Keratinocyte (primary cell): ENCODE measurements around the gene RTKN2. TPM values are rescaled to one million over a fixed set of nuclear protein-coding genes. Genes with fewer than 3 reads are reported as not detected.
A peak's percentile ranks its signal among the peaks of the same experiment; 100 is the strongest.

Source experiments
- DNase-seq: peaks from one replicate; pipeline ENCODE4 v3.0.0-alpha.2; 2011; ENCODE audit warnings: low read depth, missing footprints, low spot score
- FAIRE-seq: peaks from 2 replicates; lab custom pipeline; 2011; peaks lifted over from hg19 to GRCh38; lab: Jason Lieb, UNC
- H2AFZ ChIP-seq: 2 replicates; pipeline ENCODE4 v1.6.0; 2012; ENCODE audit warnings: low read length, control low read depth, inconsistent platforms; ENCODE audit not compliant: control insufficient read depth
- H3K27ac ChIP-seq: 2 replicates; pipeline ENCODE4 v1.5.1; 2011; ENCODE audit warnings: low read length; ENCODE audit not compliant: control insufficient read depth, insufficient read depth
- H3K27me3 ChIP-seq: 3 replicates; pipeline ENCODE4 v1.6.0; 2011; ENCODE audit warnings: low read length; ENCODE audit not compliant: control insufficient read depth, insufficient read depth; ENCODE audit errors: extremely low read depth
- H3K36me3 ChIP-seq, 2 experiments: 2 replicates in 1 of 2; 3 replicates in 1 of 2; pipeline ENCODE4 v1.5.1; 2011; ENCODE audit warnings: low read length in 2 of 2, mild to moderate bottlenecking in 1 of 2; ENCODE audit not compliant: control insufficient read depth in 2 of 2, insufficient read depth in 2 of 2; ENCODE audit errors: extremely low read depth in 1 of 2
- H3K4me1 ChIP-seq: 3 replicates; pipeline ENCODE4 v1.5.1; 2011; ENCODE audit warnings: low read length; ENCODE audit not compliant: control insufficient read depth, insufficient read depth; ENCODE audit errors: extremely low read depth
- H3K4me2 ChIP-seq: 3 replicates; pipeline ENCODE4 v1.6.0; 2011; ENCODE audit warnings: low read depth, low read length; ENCODE audit not compliant: control insufficient read depth, insufficient read depth; ENCODE audit errors: extremely low read depth
- H3K4me3 ChIP-seq, 3 experiments: fragments of 200-600 bp in 1 of 3; sonication (generic) in 1 of 3; 2 replicates in 2 of 3; 3 replicates in 1 of 3; pipeline ENCODE4 v1.5.1; 2011 to 2016; ENCODE audit warnings: low read length in 3 of 3, mild to moderate bottlenecking in 3 of 3, control low read depth in 2 of 3, inconsistent platforms in 1 of 3, low read depth in 1 of 3, mixed read lengths in 1 of 3, mixed run types in 1 of 3, moderate library complexity in 1 of 3; ENCODE audit not compliant: control insufficient read depth in 2 of 3, insufficient read depth in 2 of 3; ENCODE audit errors: extremely low read depth in 1 of 3
- H3K79me2 ChIP-seq: 2 replicates; pipeline ENCODE4 v1.6.0; 2012; ENCODE audit warnings: low read length; ENCODE audit not compliant: control insufficient read depth, insufficient read depth
- H3K9ac ChIP-seq: 3 replicates; pipeline ENCODE4 v1.6.0; 2011; ENCODE audit warnings: low read length; ENCODE audit not compliant: control insufficient read depth, insufficient read depth; ENCODE audit errors: extremely low read depth
- H3K9me1 ChIP-seq: 3 replicates; pipeline ENCODE4 v1.6.0; 2011; ENCODE audit warnings: low read length; ENCODE audit not compliant: control insufficient read depth, insufficient read depth; ENCODE audit errors: extremely low read depth
- H3K9me3 ChIP-seq: 2 replicates; pipeline ENCODE4 v1.5.1; 2012; ENCODE audit warnings: low read depth, low read length; ENCODE audit not compliant: control insufficient read depth
- H4K20me1 ChIP-seq: 3 replicates; pipeline ENCODE4 v1.6.0; 2011; ENCODE audit warnings: low read length; ENCODE audit not compliant: control insufficient read depth, insufficient read depth; ENCODE audit errors: extremely low read depth
- CTCF ChIP-seq, 3 experiments: IDR thresholded peaks in 1 of 3; conservative IDR thresholded peaks in 1 of 3; optimal IDR thresholded peaks in 1 of 3; 2 replicates in 2 of 3; 3 replicates in 1 of 3; pipeline versions ENCODE3 to v1.5.1; 2011; ENCODE audit warnings: low read length in 3 of 3, mild to moderate bottlenecking in 3 of 3, moderate library complexity in 2 of 3, control low read depth in 1 of 3, inconsistent platforms in 1 of 3; ENCODE audit not compliant: insufficient read depth in 2 of 3; ENCODE audit errors: extremely low read depth in 1 of 3
- EZH2 ChIP-seq: IDR thresholded peaks from one replicate; pipeline ENCODE4 v1.6.1; 2012; ENCODE audit warnings: inconsistent platforms, mild to moderate bottlenecking, low read length, moderate library complexity
- dilution Hi-C: fragments of 300-500 bp; cut with MboI; formaldehyde crosslinking; loops from one replicate; pipeline ENCODE4 v1.7.0; 2020; ENCODE audit warnings: low sequenced_read_pairs; ENCODE audit not compliant: extremely low pct_ligation_motif_present
- polyA plus RNA-seq, 5 experiments: library from polyadenylated mRNA; depleted of rRNA in 3 of 5; stranded (reverse) in 3 of 5; stranded (forward) in 1 of 5; unstranded in 1 of 5; fragments of >200 nt; gene quantifications; 1 replicate in 1 of 5; 2 replicates in 3 of 5; 3 replicates in 1 of 5; pipeline versions ENCODE4 v1.2.1 to v1.2.3, GENCODE V29; 2011 to 2012; ENCODE audit warnings: missing spikeins in 2 of 5, low read depth in 1 of 5, low replicate concordance in 1 of 5

RTKN2 gene
- polyA plus RNA-seq, 1 donor (not counting 4 experiments of a cell fraction or from before 2014, with no cell fraction given) = 3.2 TPM

GRCh38 chr10:62259456-62259855 lies 9.2 kb downstream of the RTKN2 start:
- Histone ChIP-seq H3K4me2 (no peak overlapping the region), H4K20me1 (no peaks in the 10 kb centered on the region), H3K9ac (no peak overlapping the region), H3K9me1 (no peaks in the 10 kb centered on the region), H3K27ac (no peak overlapping the region), H3K4me3 (peak overlapping the region in 1 of 3 experiments; percentile 6), H2AFZ (no peak overlapping the region), H3K79me2 (peaks cover 2% of the 10 kb centered on the region), H3K27me3 (no peaks in the 10 kb centered on the region), H3K36me3 (peaks cover 0 to 4% of the 10 kb centered on the region in 2 experiments), H3K4me1 (no peaks in the 10 kb centered on the region), H3K9me3 (no peaks in the 10 kb centered on the region)
- DNase-seq (no peak), FAIRE-seq (no peak)
- TF ChIP-seq EZH2 = no peak
- TF ChIP-seq CTCF (optimal IDR thresholded peaks at IDR 0.05 in 1 of 3, IDR thresholded peaks at IDR 0.05 in 1 of 3, conservative IDR thresholded peaks at IDR 0.05 in 1 of 3; ENCODE audit: extremely low read depth in 1 of 3, insufficient read depth in 2 of 3, low read length in 3 of 3) = no peak
- dilution Hi-C loops = no loop called here

- no peaks in the 10 kb centered on the region for H3K79me2 ChIP-seq
- dilution Hi-C loops = no loop called here
- no peak overlapping the region for H3K9ac ChIP-seq
Measured at GRCh38 chr10:62258926-62259325, 9.7 kb downstream of the RTKN2 start.

More at GRCh38 chr10:62258926-62259325, 9.7 kb downstream of the RTKN2 start:
- no peak overlapping the region for H2AFZ ChIP-seq
- H3K4me2 ChIP-seq = no peak overlapping the region
- FAIRE-seq (no peak), DNase-seq (no peak)
- no peak overlapping the region for H3K4me3 ChIP-seq
- H3K36me3 ChIP-seq = peaks cover 0 to 4% of the 10 kb centered on the region in 2 experiments
- H3K9me3 ChIP-seq = no peaks in the 10 kb centered on the region
- H3K9me1 ChIP-seq = no peaks in the 10 kb centered on the region
- TF ChIP-seq CTCF (optimal IDR thresholded peaks at IDR 0.05 in 1 of 3, IDR thresholded peaks at IDR 0.05 in 1 of 3, conservative IDR thresholded peaks at IDR 0.05 in 1 of 3; ENCODE audit: extremely low read depth in 1 of 3, insufficient read depth in 2 of 3, low read length in 3 of 3) (no peak), EZH2 (no peak)
- no peaks in the 10 kb centered on the region for H3K27me3 ChIP-seq
- no peak overlapping the region for H3K27ac ChIP-seq
- H3K4me1 ChIP-seq = no peaks in the 10 kb centered on the region
- no peaks in the 10 kb centered on the region for H4K20me1 ChIP-seq
